Suprapubic skin (tissue), 4 donors: Measurements from ENCODE around the gene PDE6A. TPM values are rescaled to one million over a fixed set of nuclear protein-coding genes. Genes with fewer than 3 reads are reported as not detected.

Source experiments
- DNase-seq, 2 donors: peaks; one replicate each; pipeline ENCODE4 v3.0.0-alpha.2; 2019; ENCODE audit warnings: low spot score in 2 of 2
- H3K27ac ChIP-seq: fragments of 200-600 bp; sonication (generic); one replicate; pipeline ENCODE4 v1.5.1; 2019
- H3K27me3 ChIP-seq: fragments of 200-600 bp; sonication (generic); one replicate; pipeline ENCODE4 v1.5.1; 2019
- H3K36me3 ChIP-seq: fragments of 200-600 bp; sonication (generic); one replicate; pipeline ENCODE4 v1.5.1; 2019
- H3K4me1 ChIP-seq: fragments of 200-600 bp; sonication (generic); one replicate; pipeline ENCODE4 v1.5.1; 2019
- H3K4me3 ChIP-seq: fragments of 200-600 bp; sonication (generic); one replicate; pipeline ENCODE4 v1.5.1; 2019; ENCODE audit warnings: mild to moderate bottlenecking
- H3K9me3 ChIP-seq: fragments of 200-600 bp; sonication (generic); one replicate; pipeline ENCODE4 v1.5.1; 2019
- EP300 ChIP-seq: sonication (generic); formaldehyde crosslinking; IDR thresholded peaks from one replicate; pipeline ENCODE4 v1.6.1; 2017; ENCODE audit warnings: antibody characterized with exemption
- POLR2A ChIP-seq, 2 donors: fragments of 450-650 bp; IDR thresholded peaks; one replicate each; pipeline ENCODE4 v1.6.1; 2017; ENCODE audit warnings: antibody characterized with exemption in 2 of 2, mild to moderate bottlenecking in 2 of 2, moderate library complexity in 2 of 2
- POLR2AphosphoS5 ChIP-seq, 3 donors: sonication (generic); formaldehyde crosslinking; IDR thresholded peaks; one replicate each; pipeline ENCODE4 v1.6.1; 2017; ENCODE audit warnings: antibody characterized with exemption in 3 of 3
- WGBS: methylation state at CpG from one replicate; pipeline ENCODE4 v1.1.5; 2018; 5-methylcytosine and 5-hydroxymethylcytosine counted together
- total RNA-seq, 4 donors: library from RNA; depleted of rRNA; stranded (reverse); fragments of >200 nt; gene quantifications; one replicate each; pipeline ENCODE4 v1.1.0, GENCODE V29; 2016
- TF ChIP-seq, protein P1 (sequence below), 2 donors: fragments of 200-600 bp in 1 of 2; fragments of 450-650 bp in 1 of 2; sonication (generic) in 1 of 2; IDR thresholded peaks; one replicate each; pipeline ENCODE4 v1.5.1; 2016 to 2019; ENCODE audit warnings: antibody characterized with exemption in 2 of 2, mild to moderate bottlenecking in 1 of 2, moderate library complexity in 1 of 2

PDE6A gene
- total RNA-seq, 4 donors from 2014 or later, result 0.17 to 2.9 (median 1.3) TPM

DNA sequence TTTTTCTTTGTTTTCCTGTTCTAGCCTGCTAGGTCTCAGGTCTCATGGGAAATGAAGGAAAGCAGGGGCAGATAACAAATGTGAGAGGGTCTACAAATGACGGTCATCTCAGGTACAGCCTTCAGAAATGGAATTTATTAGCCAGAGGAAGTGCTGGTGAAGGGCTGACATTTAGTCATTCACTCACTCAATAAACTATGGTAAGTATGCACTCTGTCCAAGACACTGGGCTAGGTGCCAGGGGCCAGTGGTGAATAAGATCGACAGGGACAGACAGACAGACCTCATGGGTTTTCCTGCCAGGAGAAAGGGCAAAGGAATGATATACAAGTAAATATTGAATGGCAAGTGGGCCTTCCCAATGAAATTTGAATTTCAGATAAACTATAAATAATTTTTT lies 6.3 kb downstream of the PDE6A start:
- H3K9me3 ChIP-seq, result no peaks in the 10 kb centered on the region
- 40% methylated on average over 2 of the region's 2 CpGs for whole genome bisulfite sequencing
- peaks cover 52% of the 10 kb centered on the region for H3K4me1 ChIP-seq
- TF ChIP-seq, protein P1, sequence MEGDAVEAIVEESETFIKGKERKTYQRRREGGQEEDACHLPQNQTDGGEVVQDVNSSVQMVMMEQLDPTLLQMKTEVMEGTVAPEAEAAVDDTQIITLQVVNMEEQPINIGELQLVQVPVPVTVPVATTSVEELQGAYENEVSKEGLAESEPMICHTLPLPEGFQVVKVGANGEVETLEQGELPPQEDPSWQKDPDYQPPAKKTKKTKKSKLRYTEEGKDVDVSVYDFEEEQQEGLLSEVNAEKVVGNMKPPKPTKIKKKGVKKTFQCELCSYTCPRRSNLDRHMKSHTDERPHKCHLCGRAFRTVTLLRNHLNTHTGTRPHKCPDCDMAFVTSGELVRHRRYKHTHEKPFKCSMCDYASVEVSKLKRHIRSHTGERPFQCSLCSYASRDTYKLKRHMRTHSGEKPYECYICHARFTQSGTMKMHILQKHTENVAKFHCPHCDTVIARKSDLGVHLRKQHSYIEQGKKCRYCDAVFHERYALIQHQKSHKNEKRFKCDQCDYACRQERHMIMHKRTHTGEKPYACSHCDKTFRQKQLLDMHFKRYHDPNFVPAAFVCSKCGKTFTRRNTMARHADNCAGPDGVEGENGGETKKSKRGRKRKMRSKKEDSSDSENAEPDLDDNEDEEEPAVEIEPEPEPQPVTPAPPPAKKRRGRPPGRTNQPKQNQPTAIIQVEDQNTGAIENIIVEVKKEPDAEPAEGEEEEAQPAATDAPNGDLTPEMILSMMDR (IDR thresholded peaks at IDR 0.05), result no peak
- TF ChIP-seq EP300 (no peak), POLR2AphosphoS5 (IDR thresholded peaks at IDR 0.05) (no peak), POLR2A (IDR thresholded peaks at IDR 0.05) (no peak)
- no peak for DNase-seq
- H3K4me3 ChIP-seq, result no peak overlapping the region
- H3K27me3 ChIP-seq, result no peaks in the 10 kb centered on the region
- peak overlapping the region; percentile 71 for H3K27ac ChIP-seq
- no peaks in the 10 kb centered on the region for H3K36me3 ChIP-seq

DNA sequence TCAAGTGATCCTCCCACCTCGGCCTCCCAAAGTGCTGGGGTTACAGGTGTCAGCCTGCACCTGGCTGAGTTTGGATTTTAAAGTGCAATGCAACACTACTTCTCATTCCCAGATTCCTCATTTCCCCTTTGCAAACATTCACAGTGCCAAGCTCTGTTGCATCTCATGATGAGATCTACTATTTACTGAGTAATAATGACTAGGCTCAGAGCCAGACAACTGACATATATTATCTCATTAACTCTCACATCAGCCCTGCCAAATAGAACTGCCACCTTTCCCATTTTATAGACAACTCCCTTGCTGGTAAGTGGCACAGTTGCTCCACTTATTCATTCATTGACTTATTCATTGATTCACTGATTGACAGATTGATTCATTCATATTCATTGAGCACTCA lies 7.0 kb downstream of the PDE6A start:
- DNase-seq, result no peak
- H3K27me3 ChIP-seq, result no peaks in the 10 kb centered on the region
- H3K9me3 ChIP-seq, result no peaks in the 10 kb centered on the region
- H3K4me3 ChIP-seq, result no peak overlapping the region
- WGBS, result 64% methylated on average over 1 of the region's 1 CpG
- no peaks in the 10 kb centered on the region for H3K36me3 ChIP-seq
- TF ChIP-seq POLR2AphosphoS5 (IDR thresholded peaks at IDR 0.05) (no peak), EP300 (no peak), POLR2A (IDR thresholded peaks at IDR 0.05) (no peak)
- TF ChIP-seq, protein P1 (IDR thresholded peaks at IDR 0.05), result no peak
- peaks cover 52% of the 10 kb centered on the region for H3K4me1 ChIP-seq
- peak overlapping the region; percentile 71 for H3K27ac ChIP-seq

DNA sequence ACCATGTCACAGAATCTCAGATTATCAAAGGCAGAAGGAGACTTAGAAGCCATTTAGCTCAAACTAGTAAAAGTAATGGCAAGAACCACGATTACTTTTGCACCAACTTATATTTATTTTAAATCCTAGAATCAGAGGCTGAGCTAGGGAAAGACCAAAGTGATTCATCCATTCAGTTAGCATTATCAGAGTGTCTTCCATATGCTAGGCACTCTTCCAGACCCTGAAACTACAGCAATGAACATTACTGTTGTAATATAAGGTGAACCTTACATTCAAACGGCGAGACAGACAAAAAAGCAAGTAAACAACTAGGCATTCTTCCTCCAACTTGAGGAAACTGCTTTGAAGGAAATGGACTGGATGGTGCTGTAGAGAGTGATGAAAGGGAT lies 7.9 kb downstream of the PDE6A start:
- no peaks in the 10 kb centered on the region for H3K36me3 ChIP-seq
- no peaks in the 10 kb centered on the region for H3K27me3 ChIP-seq
- no peak for DNase-seq
- H3K27ac ChIP-seq, result peak overlapping the region; percentile 59
- TF ChIP-seq EP300, result no peak
- TF ChIP-seq, protein P1 (IDR thresholded peaks at IDR 0.05), result no peak
- no peak for TF ChIP-seq POLR2A (IDR thresholded peaks at IDR 0.05)
- no peak for TF ChIP-seq POLR2AphosphoS5 (IDR thresholded peaks at IDR 0.05)
- WGBS, result 78% methylated on average over 3 of the region's 3 CpGs
- H3K4me3 ChIP-seq, result no peak overlapping the region
- H3K9me3 ChIP-seq, result no peaks in the 10 kb centered on the region
- peaks cover 52% of the 10 kb centered on the region for H3K4me1 ChIP-seq

DNA sequence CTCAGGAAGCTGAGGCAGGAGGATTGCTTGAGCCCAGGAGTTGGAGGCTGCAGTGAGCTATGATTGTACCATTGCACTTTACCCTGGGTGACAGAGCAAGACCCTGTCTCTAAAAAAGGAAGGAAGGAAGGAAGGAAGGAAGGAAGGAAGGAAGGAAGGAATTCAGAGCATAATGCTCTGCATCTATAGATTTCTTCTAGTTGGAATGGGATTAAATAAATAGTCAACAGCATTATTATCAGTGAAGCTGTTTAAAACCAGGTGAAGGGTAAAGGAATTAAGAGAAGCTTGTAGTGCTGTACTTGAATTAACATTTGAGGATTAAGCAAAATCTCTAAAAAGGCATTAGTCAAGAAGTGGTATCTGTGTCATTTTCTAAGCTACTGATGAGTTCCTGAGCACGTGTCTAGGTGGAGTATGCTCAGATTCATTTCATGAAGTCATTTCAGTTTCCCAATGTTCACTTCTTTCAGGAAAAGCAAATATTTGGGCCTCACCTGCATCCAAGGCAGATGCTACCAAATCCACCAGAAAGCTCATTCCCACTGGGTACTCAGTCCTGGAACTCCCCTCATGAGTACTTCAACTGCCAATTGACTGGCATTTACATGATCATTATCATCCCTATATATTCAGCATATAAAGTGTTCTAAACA lies 8.4 kb downstream of the PDE6A start:
- H3K36me3 ChIP-seq, result no peaks in the 10 kb centered on the region
- H3K4me1 ChIP-seq, result peaks cover 52% of the 10 kb centered on the region
- TF ChIP-seq POLR2A (IDR thresholded peaks at IDR 0.05), result no peak
- no peak for TF ChIP-seq EP300
- TF ChIP-seq, protein P1 (IDR thresholded peaks at IDR 0.05), result no peak
- TF ChIP-seq POLR2AphosphoS5 (IDR thresholded peaks at IDR 0.05), result no peak
- 61% methylated on average over 1 of the region's 1 CpG for WGBS
- no peaks in the 10 kb centered on the region for H3K27me3 ChIP-seq
- H3K4me3 ChIP-seq, result no peak overlapping the region
- DNase-seq, result no peak
- H3K27ac ChIP-seq, result peak overlapping the region; percentile 51
- no peaks in the 10 kb centered on the region for H3K9me3 ChIP-seq

DNA sequence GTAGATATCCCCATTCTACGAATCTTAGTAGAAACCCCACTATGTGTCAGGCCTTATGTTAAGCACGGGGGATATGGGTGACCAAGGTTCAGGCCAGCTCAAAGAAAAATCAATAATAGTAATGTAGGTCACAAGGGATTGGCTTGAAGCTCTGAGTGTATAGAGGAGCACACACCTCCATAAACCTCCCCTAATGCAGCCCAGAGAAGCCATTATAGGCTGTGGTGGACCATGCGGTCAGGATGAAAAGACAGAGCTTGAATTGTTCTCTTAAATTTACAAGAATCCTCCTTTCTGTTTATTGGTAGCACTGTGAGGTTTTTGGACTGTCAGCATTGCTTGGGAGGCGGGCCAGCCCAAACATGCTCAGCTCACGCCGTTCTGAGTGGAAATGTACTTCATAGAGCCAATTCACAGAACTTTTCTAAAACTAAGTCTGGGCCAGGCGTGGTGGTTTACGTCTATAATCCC lies 9.1 kb downstream of the PDE6A start:
- Histone ChIP-seq H3K9me3 (no peaks in the 10 kb centered on the region), H3K4me1 (peaks cover 52% of the 10 kb centered on the region), H3K4me3 (no peak overlapping the region), H3K27me3 (no peaks in the 10 kb centered on the region), H3K27ac (peak overlapping the region; percentile 51), H3K36me3 (no peaks in the 10 kb centered on the region)
- no peak for DNase-seq
- 58% methylated on average over 8 of the region's 8 CpGs for WGBS
- no peak for TF ChIP-seq EP300
- TF ChIP-seq POLR2AphosphoS5 (IDR thresholded peaks at IDR 0.05), result no peak
- TF ChIP-seq, protein P1 (IDR thresholded peaks at IDR 0.05), result no peak
- no peak for TF ChIP-seq POLR2A (IDR thresholded peaks at IDR 0.05)
